ENCODE results near the gene FUBP1. TPM values are rescaled to one million over a fixed set of nuclear protein-coding genes. Genes with fewer than 3 reads are reported as not detected.

The FUBP1 gene
- total and polyA plus RNA-seq, 2 of the 8 experiments (the other 6 are each of a cell fraction or from before 2014, with no cell fraction given), result 184 to 201 TPM

- ChIA-PET CTCF (ENCODE audit: partially characterized antibody) (interaction anchor here (1.0 to 2.3 kb wide), 2 partner anchors 13 to 15 kb away, joined by 3 to 6 read pairs; no protein-coding TSS in a partner anchor), POLR2A (ENCODE audit: partially characterized antibody) (interaction anchor here (0.9 to 2.8 kb wide), 7 partner anchors 9 to 28 kb away, joined by 3 to 15 read pairs (median 4); partner anchors contain the start of gene FUBP1)
- no peak overlapping the region for H2BK5ac ChIP-seq (ENCODE audit: low read depth, low read length)
- H3K18ac ChIP-seq (ENCODE audit: extremely low read depth, low read length), result no peak overlapping the region
- H3K4me2 ChIP-seq (ENCODE audit: insufficient read depth in 1 of 2, low read depth in 2 of 2, low read length in 2 of 2), result no peak overlapping the region
- no peaks in the 10 kb centered on the region for H3K4me1 ChIP-seq (replicated peaks in 1 of 4; ENCODE audit: control insufficient read depth in 3 of 4, insufficient read depth in 4 of 4, low read length in 3 of 4)
- H3K9ac ChIP-seq (replicated peaks in 1 of 4; ENCODE audit: extremely low read depth in 1 of 4, low read depth in 3 of 4, low read length in 3 of 4), result no peak overlapping the region
- peaks cover 2 to 4% of the 10 kb centered on the region in 2 experiments for H4K20me1 ChIP-seq (replicated peaks in 1 of 2; ENCODE audit: control insufficient read depth in 1 of 2, insufficient read depth in 2 of 2, low read length in 2 of 2)
- no peak overlapping the region for H3K23ac ChIP-seq (ENCODE audit: insufficient read length)
- no peak overlapping the region for H2BK12ac ChIP-seq (ENCODE audit: low read depth, low read length)
- whole genome bisulfite sequencing, 2 experiments (ENCODE audit: extremely low coverage in 1 of 2, insufficient coverage in 1 of 2, insufficient read length in 1 of 2, insufficient replicate concordance in 2 of 2, low coverage in 1 of 2, low lambda C conversion rate in 2 of 2, missing lambda C conversion rate in 1 of 2), result 100% methylated on average over 1 of the region's 1 CpG; no CpG with 5 or more reads in 1 of the 2 experiments
- no peak overlapping the region for H3K14ac ChIP-seq (ENCODE audit: insufficient read length)
- DNase-seq (ENCODE audit: low read depth in 1 of 2, low spot score in 2 of 2), result no peak
- no peak overlapping the region for H3K27ac ChIP-seq (ENCODE audit: low read depth, low read length)
- no peak overlapping the region for H2AFZ ChIP-seq (ENCODE audit: low read length)
- no peaks in the 10 kb centered on the region for H3K9me3 ChIP-seq (ENCODE audit: insufficient read depth in 2 of 2, low read depth in 1 of 2, low read length in 1 of 2)
- no peak overlapping the region for H3K56ac ChIP-seq (replicated peaks; ENCODE audit: insufficient read length, low read depth, low read length)
- no peak overlapping the region for H3K4ac ChIP-seq (replicated peaks; ENCODE audit: insufficient read length, low read depth, low read length)
- H3K4me3 ChIP-seq (ENCODE audit: extremely low read depth in 1 of 4, insufficient read depth in 2 of 4, low read depth in 3 of 4, low read length in 4 of 4), result no peak overlapping the region
- no peak overlapping the region for H4K8ac ChIP-seq (ENCODE audit: extremely low read depth, insufficient read depth, low read length)
- H4K5ac ChIP-seq (ENCODE audit: insufficient read length, low read depth, low read length), result no peak overlapping the region
- no peaks in the 10 kb centered on the region for H3K79me1 ChIP-seq (ENCODE audit: low read depth, low read length)
- no peaks in the 10 kb centered on the region for H3K23me2 ChIP-seq (ENCODE audit: low read depth, low read length)
- no peak overlapping the region for H2BK20ac ChIP-seq (ENCODE audit: low read length)
- H2AK5ac ChIP-seq (ENCODE audit: low read depth, low read length), result no peak overlapping the region
- H2BK15ac ChIP-seq (ENCODE audit: low read length), result no peak overlapping the region
- H3K79me2 ChIP-seq (ENCODE audit: control insufficient read depth in 1 of 2, insufficient read depth in 2 of 2, low read length in 2 of 2), result peaks cover 0 to 3% of the 10 kb centered on the region in 2 experiments; a peak in 1 of 4 replicates
- no peak overlapping the region for H4K91ac ChIP-seq (replicated peaks; ENCODE audit: insufficient read length, low read length)
- H2BK120ac ChIP-seq (replicated peaks; ENCODE audit: low read depth, low read length), result no peak overlapping the region
- FAIRE-seq, result no peak
- H3K36me3 ChIP-seq (ENCODE audit: control insufficient read depth in 2 of 4, insufficient read depth in 4 of 4, low read length in 3 of 4), result peaks cover 11 to 97% (median 59%) of the 10 kb centered on the region in 4 experiments
- no peaks in the 10 kb centered on the region for H3K27me3 ChIP-seq (replicated peaks in 1 of 4; ENCODE audit: control insufficient read depth in 3 of 4, extremely low read depth in 1 of 4, insufficient read depth in 3 of 4, low read length in 3 of 4)
- TF ChIP-seq CHD1 (IDR thresholded peaks at IDR 0.05; ENCODE audit: low read depth, low read length) (no peak), PHF8 (conservative IDR thresholded peaks at IDR 0.05; ENCODE audit: low read depth, low read length) (no peak), USF2 (IDR thresholded peaks at IDR 0.05; ENCODE audit: low read length) (no peak), ASH2L (IDR thresholded peaks at IDR 0.05; ENCODE audit: low read length) (no peak), TAF1 (IDR thresholded peaks at IDR 0.05; ENCODE audit: low read depth, low read length) (no peak), SAP30 (IDR thresholded peaks at IDR 0.05; ENCODE audit: insufficient read depth, insufficient replicate concordance, low read length) (no peak), EP300 (IDR thresholded peaks at IDR 0.05; ENCODE audit: borderline replicate concordance in 1 of 2, low read depth in 2 of 2, low read length in 2 of 2) (no peak), KDM5A (IDR thresholded peaks at IDR 0.05; ENCODE audit: low read length) (no peak), YY1 (IDR thresholded peaks at IDR 0.05; ENCODE audit: low read depth, low read length) (no peak), GTF2F1 (IDR thresholded peaks at IDR 0.05; ENCODE audit: borderline replicate concordance, low read depth, low read length) (no peak), TAF7 (optimal IDR thresholded peaks at IDR 0.05; ENCODE audit: borderline replicate concordance, low read depth, low read length) (no peak), NRF1 (IDR thresholded peaks at IDR 0.05; ENCODE audit: low read depth, low read length) (no peak), JUN (IDR thresholded peaks at IDR 0.05; ENCODE audit: low read depth, low read length) (no peak), SP1 (IDR thresholded peaks at IDR 0.05; ENCODE audit: low read depth, low read length) (no peak)
Observed at GRCh38 chr1:77951328-77951727, 27.5 kb downstream of the FUBP1 start.

Measured in H1 (cell line).